ENCODE measurements around the gene MAP3K2.

The MAP3K2 gene

DNA sequence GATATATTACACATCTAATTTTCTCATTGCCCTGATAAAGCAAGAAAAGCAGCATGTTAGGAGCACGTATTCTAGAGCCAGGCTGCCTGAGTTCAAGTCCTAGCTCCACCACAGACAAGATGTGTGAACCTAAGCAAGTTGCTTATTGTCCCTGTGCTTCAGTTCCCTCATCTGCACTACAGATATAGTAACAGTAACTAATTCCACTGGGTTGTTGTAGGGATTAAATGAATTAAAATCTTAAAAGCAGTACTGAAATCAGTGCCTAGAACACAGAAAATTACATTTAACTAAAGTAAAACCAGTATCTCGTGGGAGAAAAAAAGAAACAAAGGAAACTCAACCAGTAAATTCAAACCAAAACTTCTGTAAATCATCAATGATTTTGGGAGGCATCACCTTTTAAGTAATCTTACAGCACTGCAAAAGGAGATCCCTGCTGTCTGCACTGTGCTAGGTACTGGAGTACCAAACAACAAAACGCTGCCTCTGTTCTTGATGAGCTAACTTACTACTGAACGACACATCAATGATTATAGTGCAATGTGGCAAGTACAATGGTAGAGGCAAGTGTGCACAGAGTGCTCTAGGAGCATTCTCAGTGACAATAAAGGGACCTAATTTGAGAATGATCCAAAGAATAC, 7.9 kb downstream of the MAP3K2 start:
- Histone ChIP-seq H3K4me3 (ENCODE audit: low read length) (no peak overlapping the region), H3K79me2 (ENCODE audit: control insufficient read depth, low read length) (peaks cover 94% of the 10 kb centered on the region), H3K4me2 (ENCODE audit: low read length) (no peak overlapping the region), H3K4me1 (ENCODE audit: control insufficient read depth, low read length) (peaks cover 2% of the 10 kb centered on the region; the same call in 1 of the 2 replicates), H3K9me3 (ENCODE audit: control insufficient read depth, insufficient read depth, low read length) (peaks cover 11% of the 10 kb centered on the region; the same call in 1 of the 2 replicates), H4K20me1 (ENCODE audit: control insufficient read depth, insufficient read depth, low read depth, low read length) (no peaks in the 10 kb centered on the region; the same call in 1 of the 2 replicates), H3K36me3 (ENCODE audit: control insufficient read depth, low read length) (peaks cover 15% of the 10 kb centered on the region), H3K9me2 (replicated peaks; ENCODE audit: control insufficient read depth, low read length) (no peaks in the 10 kb centered on the region), H3K27ac (ENCODE audit: low read depth, low read length) (no peak overlapping the region), H3F3A (ENCODE audit: control insufficient read depth, insufficient read depth) (no peaks in the 10 kb centered on the region), H3K27me3 (ENCODE audit: control insufficient read depth, low read length) (no peaks in the 10 kb centered on the region)
- TF ChIP-seq EZH2phosphoT487 (IDR thresholded peaks at IDR 0.05; ENCODE audit: borderline replicate concordance, low read length) = no peak
- TF ChIP-seq, protein P1, sequence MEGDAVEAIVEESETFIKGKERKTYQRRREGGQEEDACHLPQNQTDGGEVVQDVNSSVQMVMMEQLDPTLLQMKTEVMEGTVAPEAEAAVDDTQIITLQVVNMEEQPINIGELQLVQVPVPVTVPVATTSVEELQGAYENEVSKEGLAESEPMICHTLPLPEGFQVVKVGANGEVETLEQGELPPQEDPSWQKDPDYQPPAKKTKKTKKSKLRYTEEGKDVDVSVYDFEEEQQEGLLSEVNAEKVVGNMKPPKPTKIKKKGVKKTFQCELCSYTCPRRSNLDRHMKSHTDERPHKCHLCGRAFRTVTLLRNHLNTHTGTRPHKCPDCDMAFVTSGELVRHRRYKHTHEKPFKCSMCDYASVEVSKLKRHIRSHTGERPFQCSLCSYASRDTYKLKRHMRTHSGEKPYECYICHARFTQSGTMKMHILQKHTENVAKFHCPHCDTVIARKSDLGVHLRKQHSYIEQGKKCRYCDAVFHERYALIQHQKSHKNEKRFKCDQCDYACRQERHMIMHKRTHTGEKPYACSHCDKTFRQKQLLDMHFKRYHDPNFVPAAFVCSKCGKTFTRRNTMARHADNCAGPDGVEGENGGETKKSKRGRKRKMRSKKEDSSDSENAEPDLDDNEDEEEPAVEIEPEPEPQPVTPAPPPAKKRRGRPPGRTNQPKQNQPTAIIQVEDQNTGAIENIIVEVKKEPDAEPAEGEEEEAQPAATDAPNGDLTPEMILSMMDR (IDR thresholded peaks at IDR 0.05; ENCODE audit: low read depth, low read length, poor library complexity, severe bottlenecking) = no peak

- peaks cover 96% of the 10 kb centered on the region for H3K79me2 ChIP-seq (ENCODE audit: control insufficient read depth, low read length)
- H3K27ac ChIP-seq (ENCODE audit: low read depth, low read length) = no peak overlapping the region
- no peaks in the 10 kb centered on the region for H3K27me3 ChIP-seq (ENCODE audit: control insufficient read depth, low read length)
- no peaks in the 10 kb centered on the region for H3K4me1 ChIP-seq (ENCODE audit: control insufficient read depth, low read length)
- no peaks in the 10 kb centered on the region; the same call in 1 of the 2 replicates for H4K20me1 ChIP-seq (ENCODE audit: control insufficient read depth, insufficient read depth, low read depth, low read length)
- peaks cover 11% of the 10 kb centered on the region; the same call in 1 of the 2 replicates for H3K9me3 ChIP-seq (ENCODE audit: control insufficient read depth, insufficient read depth, low read length)
- no peaks in the 10 kb centered on the region for H3K9me2 ChIP-seq (replicated peaks; ENCODE audit: control insufficient read depth, low read length)
- H3K36me3 ChIP-seq (ENCODE audit: control insufficient read depth, low read length) = peaks cover 12% of the 10 kb centered on the region
- H3K4me3 ChIP-seq (ENCODE audit: low read length) = no peak overlapping the region
- H3F3A ChIP-seq (ENCODE audit: control insufficient read depth, insufficient read depth) = no peaks in the 10 kb centered on the region
- TF ChIP-seq, protein P1 (IDR thresholded peaks at IDR 0.05; ENCODE audit: low read depth, low read length, poor library complexity, severe bottlenecking) = no peak
- no peak for TF ChIP-seq EZH2phosphoT487 (IDR thresholded peaks at IDR 0.05; ENCODE audit: borderline replicate concordance, low read length)
- H3K4me2 ChIP-seq (ENCODE audit: low read length) = no peak overlapping the region
Measured at GRCh38 chr2:127378720-127379119, 9.1 kb downstream of the MAP3K2 start.

DNA sequence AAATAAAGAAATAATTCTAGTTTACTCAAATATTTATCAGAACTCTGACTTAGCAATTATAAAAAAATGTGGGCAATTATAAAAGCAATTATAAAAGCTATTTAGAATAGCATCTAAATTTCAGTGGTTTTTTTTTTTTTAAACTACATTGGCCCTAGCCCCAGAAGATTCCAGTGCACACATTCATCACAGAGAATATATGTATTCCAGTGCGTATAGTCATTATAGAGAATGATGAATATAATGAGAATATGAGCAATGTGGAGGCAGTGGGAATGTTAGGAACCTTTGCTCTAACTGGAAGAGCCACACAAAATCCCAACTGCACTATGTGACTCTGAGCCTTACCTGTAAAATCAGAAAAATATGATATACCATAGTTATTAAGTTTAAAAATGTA, 10.5 kb downstream of the MAP3K2 start:
- Histone ChIP-seq H3K27ac (ENCODE audit: low read depth, low read length) (no peak overlapping the region), H3K79me2 (ENCODE audit: control insufficient read depth, low read length) (peaks cover 96% of the 10 kb centered on the region), H3K4me3 (ENCODE audit: low read length) (no peak overlapping the region), H4K20me1 (ENCODE audit: control insufficient read depth, insufficient read depth, low read depth, low read length) (no peaks in the 10 kb centered on the region), H3K9me3 (ENCODE audit: control insufficient read depth, insufficient read depth, low read length) (peaks cover 11% of the 10 kb centered on the region; the same call in 1 of the 2 replicates), H3K4me1 (ENCODE audit: control insufficient read depth, low read length) (no peaks in the 10 kb centered on the region), H3K27me3 (ENCODE audit: control insufficient read depth, low read length) (no peaks in the 10 kb centered on the region), H3K4me2 (ENCODE audit: low read length) (no peak overlapping the region), H3F3A (ENCODE audit: control insufficient read depth, insufficient read depth) (no peaks in the 10 kb centered on the region), H3K9me2 (replicated peaks; ENCODE audit: control insufficient read depth, low read length) (no peaks in the 10 kb centered on the region), H3K36me3 (ENCODE audit: control insufficient read depth, low read length) (peaks cover 12% of the 10 kb centered on the region)
- TF ChIP-seq, protein P1 (IDR thresholded peaks at IDR 0.05; ENCODE audit: low read depth, low read length, poor library complexity, severe bottlenecking) = no peak
- no peak for TF ChIP-seq EZH2phosphoT487 (IDR thresholded peaks at IDR 0.05; ENCODE audit: borderline replicate concordance, low read length)
